ACC112 (cell line): ENCODE measurements around the gene MYO9B.

Experiments
- H2AFZ ChIP-seq: fragments of 200-600 bp; sonication (generic); one replicate; pipeline ENCODE4 v1.6.0; 2017; ENCODE audit warnings: antibody characterized with exemption, low read length; ENCODE audit not compliant: unreplicated experiment
- H3K27ac ChIP-seq: fragments of 200-600 bp; sonication (generic); 2 replicates; pipeline ENCODE4 v1.5.1; 2014; ENCODE audit warnings: low read depth, mild to moderate bottlenecking, antibody characterized with exemption, low read length, moderate library complexity
- H3K27me3 ChIP-seq: fragments of 200-600 bp; sonication (generic); 2 replicates; pipeline ENCODE4 v1.6.1; 2014; ENCODE audit warnings: mild to moderate bottlenecking, antibody characterized with exemption, low read length, moderate library complexity, mixed read lengths; ENCODE audit not compliant: insufficient read depth
- H3K36me3 ChIP-seq: fragments of 200-600 bp; sonication (generic); 2 replicates; pipeline ENCODE4 v1.6.1; 2016; ENCODE audit warnings: mild to moderate bottlenecking, antibody characterized with exemption, low read length, moderate library complexity, mixed read lengths; ENCODE audit not compliant: insufficient read depth
- H3K4me1 ChIP-seq: fragments of 200-600 bp; sonication (generic); one replicate; pipeline ENCODE4 v1.6.1; 2016; ENCODE audit warnings: low read length, mixed read lengths; ENCODE audit not compliant: insufficient read depth, unreplicated experiment, control insufficient read depth
- H3K4me3 ChIP-seq: fragments of 200-600 bp; sonication (generic); 2 replicates; pipeline ENCODE4 v1.5.1; 2014; ENCODE audit warnings: mild to moderate bottlenecking, low read depth, low read length
- H3K79me2 ChIP-seq: fragments of 200-600 bp; sonication (generic); one replicate; pipeline ENCODE4 v1.6.0; 2016; ENCODE audit warnings: low read length; ENCODE audit not compliant: control insufficient read depth, unreplicated experiment, insufficient read depth

MYO9B gene

DNA sequence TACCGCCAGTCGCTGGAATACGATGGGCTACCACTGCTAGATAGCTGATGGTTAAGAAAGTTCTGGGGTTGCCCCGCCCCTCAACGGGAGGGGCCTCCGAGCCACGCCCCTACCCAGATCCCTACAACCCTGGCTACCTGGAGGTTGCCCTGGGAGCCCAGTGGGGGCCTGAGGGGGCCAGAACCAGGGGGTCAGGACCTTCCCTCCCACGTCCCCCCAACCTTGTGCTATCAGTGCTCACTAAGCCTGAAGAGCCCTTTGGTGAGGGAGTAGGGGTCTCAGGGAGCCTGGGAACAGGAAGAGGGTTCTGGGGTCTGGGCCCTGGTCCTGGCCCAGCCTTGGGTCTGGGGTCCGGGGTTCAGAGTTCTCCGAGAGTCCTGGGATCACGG lies 159.3 kb downstream of the MYO9B start:
- Histone ChIP-seq H3K27ac (no peak overlapping the region), H3K79me2 (peaks cover 19% of the 10 kb centered on the region), H3K4me1 (peaks cover 10% of the 10 kb centered on the region), H3K4me3 (peak overlapping the region; percentile 90), H2AFZ (no peak overlapping the region), H3K27me3 (no peaks in the 10 kb centered on the region), H3K36me3 (no peaks in the 10 kb centered on the region)

DNA sequence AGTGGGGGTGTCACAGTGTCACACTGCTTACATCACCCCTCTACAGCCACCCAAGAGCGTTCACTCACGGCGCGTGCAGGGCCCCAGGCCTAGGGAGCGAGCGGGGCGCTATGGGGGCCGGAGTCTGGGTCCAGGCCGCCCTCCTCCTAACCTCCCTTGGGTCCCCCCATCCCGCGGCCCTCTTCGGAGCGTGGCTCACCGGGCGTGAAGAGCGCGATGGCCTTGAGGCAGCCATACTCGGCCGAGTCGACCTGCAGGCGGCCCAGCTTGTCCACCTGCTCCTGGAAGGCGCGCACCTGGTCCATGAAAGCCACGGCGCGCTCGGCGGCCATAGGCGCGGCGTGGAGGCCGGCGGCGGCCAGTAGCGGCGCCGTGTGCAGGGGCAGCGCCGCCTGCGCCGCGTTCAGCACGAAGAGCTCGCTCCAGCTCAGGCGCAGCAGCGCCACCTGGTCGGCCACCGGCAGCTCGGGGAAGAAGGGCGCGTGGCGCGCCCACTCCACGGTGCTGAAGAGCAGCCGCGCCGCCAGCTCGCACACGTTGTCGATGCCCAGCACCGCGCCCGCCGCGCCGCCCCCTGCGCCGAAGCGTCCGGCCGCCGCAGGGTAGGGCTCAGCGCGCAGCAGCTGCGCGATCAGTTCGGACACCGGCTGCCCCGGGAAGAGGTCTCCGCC lies 159.9 kb downstream of the MYO9B start:
- Histone ChIP-seq H3K4me1 (peaks cover 10% of the 10 kb centered on the region), H3K36me3 (no peaks in the 10 kb centered on the region), H3K79me2 (peaks cover 19% of the 10 kb centered on the region), H3K27me3 (no peaks in the 10 kb centered on the region), H3K4me3 (peak overlapping the region; percentile 90), H2AFZ (peak overlapping the region; percentile 74), H3K27ac (no peak overlapping the region)

DNA sequence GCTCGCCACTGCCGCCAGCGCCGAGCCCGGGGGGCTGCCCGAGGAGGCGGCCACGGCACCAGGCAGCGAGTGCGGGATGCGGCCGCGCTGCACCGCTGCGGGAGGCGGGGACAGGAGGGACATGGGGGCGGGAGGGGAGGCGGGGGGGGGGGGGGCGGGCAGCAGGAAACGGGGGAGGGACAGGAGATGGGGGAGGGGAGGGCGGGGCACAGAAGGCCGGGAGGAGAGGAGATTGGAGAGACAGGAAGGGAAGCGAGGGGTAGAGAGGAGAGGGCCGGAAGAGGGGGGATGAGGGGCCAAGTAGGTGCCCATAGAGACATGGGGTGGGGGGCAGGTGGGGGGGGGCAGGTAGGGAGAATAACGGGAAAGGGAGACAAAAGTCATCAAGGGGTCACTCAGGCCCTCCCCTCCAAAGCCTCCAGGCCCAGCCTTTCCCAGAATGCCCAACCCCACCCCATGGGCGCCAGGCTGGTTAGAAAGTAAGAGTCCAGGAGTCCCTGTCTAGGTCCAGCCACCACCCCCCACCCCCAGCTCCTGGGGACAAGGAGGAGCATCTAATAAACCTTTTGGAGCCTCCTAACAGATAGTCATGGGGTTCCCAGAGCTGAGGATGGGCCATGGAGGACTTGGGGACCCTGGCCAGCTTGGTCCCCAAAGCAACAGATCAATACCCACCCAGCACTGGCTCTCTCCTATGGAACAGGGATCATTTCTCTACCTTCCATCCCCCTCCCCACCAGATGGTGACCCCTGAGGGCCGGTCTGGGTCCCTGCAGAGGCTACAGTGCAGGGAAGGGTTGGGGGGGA lies 160.6 kb downstream of the MYO9B start:
- Histone ChIP-seq H2AFZ (no peak overlapping the region), H3K27me3 (no peaks in the 10 kb centered on the region), H3K4me1 (peaks cover 10% of the 10 kb centered on the region), H3K27ac (peak overlapping the region; percentile 23), H3K36me3 (no peaks in the 10 kb centered on the region), H3K4me3 (peak overlapping the region; percentile 90), H3K79me2 (peaks cover 21% of the 10 kb centered on the region)

DNA sequence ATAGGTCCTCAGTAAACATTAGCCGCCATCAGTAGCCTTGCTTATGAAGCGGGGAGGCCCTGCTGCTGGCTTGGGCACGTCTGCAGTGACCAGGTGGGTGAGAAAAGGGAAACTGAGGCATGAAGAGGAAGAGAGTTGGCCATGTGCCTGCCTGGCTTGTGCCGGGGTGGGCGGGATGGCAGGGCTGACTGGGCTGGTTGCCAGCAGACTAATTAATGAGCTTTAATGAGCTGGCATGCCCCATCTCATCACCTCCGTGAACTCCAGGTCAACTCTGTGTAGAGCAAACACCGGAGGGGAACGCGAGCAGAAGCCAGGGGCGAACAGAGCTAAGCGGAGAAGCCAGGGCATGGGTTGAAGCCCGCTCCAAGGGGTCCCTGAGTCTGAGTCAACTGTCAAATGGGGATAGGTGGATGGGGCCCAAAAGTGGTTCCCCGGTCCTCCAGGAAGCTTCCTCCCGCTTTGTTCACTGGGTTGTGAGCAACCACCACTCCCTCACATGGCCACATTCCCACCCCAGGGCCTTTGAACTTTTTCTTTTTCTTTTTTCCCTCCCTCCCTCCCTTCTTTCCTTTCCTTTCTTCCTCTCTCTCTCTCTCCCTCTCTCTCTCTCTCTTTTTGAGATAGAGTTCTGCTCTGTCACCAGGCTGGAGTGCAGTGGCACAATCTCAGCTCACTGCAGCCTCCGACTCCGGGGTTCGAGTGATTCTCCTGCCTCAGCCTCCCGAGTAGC lies 161.4 kb downstream of the MYO9B start:
- H3K27me3 ChIP-seq: no peaks in the 10 kb centered on the region
- H3K36me3 ChIP-seq: no peaks in the 10 kb centered on the region
- H3K4me1 ChIP-seq: peaks cover 10% of the 10 kb centered on the region
- no peak overlapping the region for H3K27ac ChIP-seq
- no peak overlapping the region for H3K4me3 ChIP-seq
- H2AFZ ChIP-seq: no peak overlapping the region
- H3K79me2 ChIP-seq: peaks cover 21% of the 10 kb centered on the region

DNA sequence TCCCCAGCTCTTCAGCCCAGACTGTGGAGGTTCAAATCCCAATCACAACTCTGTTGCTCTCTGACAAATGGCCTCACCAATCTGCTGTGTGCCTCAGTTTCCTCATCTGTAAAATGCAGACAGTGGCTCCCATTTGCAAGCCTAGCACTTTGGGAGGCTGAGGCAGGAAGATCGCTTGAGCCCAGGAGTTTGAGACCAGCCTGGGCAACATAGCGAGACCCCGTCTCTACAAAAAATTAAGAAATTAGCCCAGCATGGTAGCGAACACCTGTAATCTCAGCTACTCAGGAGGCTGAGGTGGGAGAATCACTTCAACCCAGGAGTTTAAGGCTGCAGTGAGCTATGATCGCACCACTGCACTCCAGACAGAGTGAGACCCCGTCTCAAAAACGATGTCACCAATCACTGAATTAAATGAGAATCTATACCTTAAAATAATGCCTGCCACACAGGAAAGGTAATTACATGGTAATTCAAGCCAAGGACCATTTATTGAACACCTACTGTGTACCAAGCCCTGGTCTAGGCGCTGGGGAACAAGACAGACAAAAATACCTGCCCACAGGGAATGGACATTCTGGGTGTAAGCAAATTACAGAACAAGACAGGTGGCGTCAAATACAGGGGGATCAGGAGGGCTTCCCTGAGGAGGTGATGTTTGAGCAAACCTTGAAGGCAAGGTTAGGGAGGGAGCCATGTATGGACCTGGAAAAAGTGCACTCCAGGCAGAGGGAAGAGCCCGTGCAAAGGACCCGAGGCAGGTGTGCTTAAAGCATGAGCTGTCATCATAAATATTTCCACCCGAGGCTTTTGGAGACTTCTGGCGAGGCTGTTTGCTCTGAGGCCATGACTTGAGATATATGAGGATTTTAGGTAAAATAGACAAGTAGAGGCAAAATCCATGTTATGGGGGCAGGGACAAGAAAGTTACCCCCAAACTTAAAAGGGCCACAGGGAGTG lies 162.4 kb downstream of the MYO9B start:
- Histone ChIP-seq H3K36me3 (no peaks in the 10 kb centered on the region), H3K27me3 (no peaks in the 10 kb centered on the region), H2AFZ (no peak overlapping the region), H3K4me3 (no peak overlapping the region), H3K4me1 (peaks cover 10% of the 10 kb centered on the region), H3K79me2 (peaks cover 25% of the 10 kb centered on the region), H3K27ac (no peak overlapping the region)

DNA sequence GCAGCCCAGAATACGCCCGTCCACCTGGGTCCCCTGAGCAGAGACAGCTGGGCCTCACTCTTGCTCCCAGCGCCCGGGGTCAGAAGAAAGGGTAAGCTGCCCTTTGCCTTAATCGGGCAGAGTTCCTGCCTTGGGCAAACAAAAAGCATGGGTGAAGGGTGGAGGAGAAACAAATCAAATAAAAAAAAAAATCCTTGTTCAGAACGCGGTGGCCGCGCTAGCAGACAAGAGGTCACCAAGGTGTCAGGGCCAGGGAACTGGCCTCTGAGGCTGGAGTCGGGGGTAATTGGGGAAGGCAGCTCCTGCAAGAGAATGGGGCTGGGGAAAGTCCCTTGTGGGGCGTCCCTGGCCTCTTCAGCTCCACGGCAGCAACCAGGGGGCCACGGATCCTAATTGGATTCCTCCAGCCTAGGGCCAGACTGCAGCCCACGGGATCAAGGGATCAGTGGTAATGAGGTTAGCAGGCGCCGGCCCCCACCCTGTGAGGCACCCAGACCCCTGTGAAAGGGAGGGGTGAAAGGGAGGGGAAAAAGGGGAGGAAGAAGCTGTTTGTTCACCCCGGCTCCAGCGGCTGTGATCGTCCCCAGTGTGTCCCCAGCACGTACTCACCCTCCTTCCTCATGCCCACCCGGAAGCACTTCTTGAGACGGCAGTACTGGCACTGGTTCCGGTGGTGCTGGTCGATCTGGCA lies 164.6 kb downstream of the MYO9B start:
- Histone ChIP-seq H3K4me3 (no peak overlapping the region), H3K27ac (no peak overlapping the region)

DNA sequence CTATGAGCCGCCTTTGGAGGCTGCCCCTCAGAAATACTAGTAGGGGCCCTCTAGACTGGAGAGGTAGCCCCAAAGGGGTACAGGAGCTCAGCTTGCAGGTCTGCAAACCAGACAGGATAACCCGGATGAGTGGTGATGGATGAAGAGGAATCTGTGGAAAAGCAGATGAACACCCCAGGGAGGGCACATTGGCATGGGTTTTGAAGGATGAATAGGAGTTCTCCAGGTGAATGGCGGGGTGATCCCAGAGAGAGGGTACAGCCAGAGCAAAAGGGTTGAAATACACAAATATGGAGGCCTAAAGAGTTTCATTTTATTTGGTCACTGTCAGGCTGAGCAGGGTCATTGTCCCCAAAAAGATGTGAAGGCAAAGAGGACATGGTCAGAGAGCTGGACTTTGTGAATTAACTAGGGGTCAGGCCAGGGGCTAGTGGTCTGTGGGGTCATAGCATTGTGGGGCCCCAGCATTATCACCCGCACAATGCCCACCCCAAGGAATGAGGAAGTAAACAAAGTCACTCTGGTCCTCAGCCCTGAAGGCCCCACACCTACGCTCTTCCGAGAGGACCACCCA lies 165.3 kb downstream of the MYO9B start:
- no peak overlapping the region for H3K27ac ChIP-seq
- no peak overlapping the region for H3K4me3 ChIP-seq
- H2AFZ ChIP-seq: no peak overlapping the region
- peaks cover 30% of the 10 kb centered on the region for H3K79me2 ChIP-seq
- H3K27me3 ChIP-seq: no peaks in the 10 kb centered on the region
- no peaks in the 10 kb centered on the region for H3K36me3 ChIP-seq
- H3K4me1 ChIP-seq: peaks cover 5% of the 10 kb centered on the region

More for the DNA sequence above, 164.6 kb downstream of the MYO9B start:
- H3K4me1 ChIP-seq: peaks cover 5% of the 10 kb centered on the region
- H3K27me3 ChIP-seq: no peaks in the 10 kb centered on the region
- peaks cover 30% of the 10 kb centered on the region for H3K79me2 ChIP-seq
- H2AFZ ChIP-seq: no peak overlapping the region
- H3K36me3 ChIP-seq: no peaks in the 10 kb centered on the region

DNA sequence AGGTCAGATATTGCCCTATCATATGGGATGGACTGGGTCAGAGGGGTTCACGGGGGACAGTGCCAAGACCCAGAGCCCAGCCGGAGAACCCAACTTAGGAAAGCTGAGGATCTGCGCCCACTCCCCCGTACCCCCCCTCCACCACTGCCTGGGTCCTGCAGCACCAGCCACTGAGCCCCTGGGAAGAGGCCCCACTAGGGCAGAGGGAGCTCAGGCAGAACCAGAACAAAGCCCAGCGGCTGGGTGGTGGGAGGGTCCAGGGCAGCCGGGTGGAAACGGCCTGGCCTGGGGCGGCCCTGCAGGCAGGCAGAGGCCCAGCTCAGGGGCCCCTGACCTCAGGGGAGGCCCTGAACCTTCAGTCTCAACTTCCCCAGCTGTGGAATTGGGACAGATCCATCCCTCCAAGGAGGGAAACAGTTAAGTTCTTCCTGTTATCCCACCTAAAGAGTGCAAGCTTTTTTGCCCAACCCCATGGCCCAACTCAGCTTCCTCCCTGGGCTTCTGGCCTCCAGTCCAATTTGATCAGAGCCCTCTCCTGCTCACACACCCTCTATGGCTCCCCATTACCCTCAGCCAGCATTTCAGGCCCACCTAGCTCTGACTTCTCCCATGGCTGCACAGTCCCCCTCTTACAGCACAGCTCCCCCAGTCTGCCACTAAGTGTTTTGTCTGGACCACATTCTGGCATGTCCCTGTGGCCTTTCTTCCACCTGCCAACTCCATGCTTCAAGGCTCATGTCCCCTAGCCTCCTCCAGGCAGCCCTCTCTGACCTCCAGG lies 167.0 kb downstream of the MYO9B start:
- Histone ChIP-seq H3K79me2 (peaks cover 30% of the 10 kb centered on the region), H3K27me3 (no peaks in the 10 kb centered on the region), H3K4me1 (peaks cover 8% of the 10 kb centered on the region), H3K36me3 (no peaks in the 10 kb centered on the region), H3K4me3 (no peak overlapping the region; the same call in 1 of the 2 replicates), H2AFZ (no peak overlapping the region), H3K27ac (no peak overlapping the region)

DNA sequence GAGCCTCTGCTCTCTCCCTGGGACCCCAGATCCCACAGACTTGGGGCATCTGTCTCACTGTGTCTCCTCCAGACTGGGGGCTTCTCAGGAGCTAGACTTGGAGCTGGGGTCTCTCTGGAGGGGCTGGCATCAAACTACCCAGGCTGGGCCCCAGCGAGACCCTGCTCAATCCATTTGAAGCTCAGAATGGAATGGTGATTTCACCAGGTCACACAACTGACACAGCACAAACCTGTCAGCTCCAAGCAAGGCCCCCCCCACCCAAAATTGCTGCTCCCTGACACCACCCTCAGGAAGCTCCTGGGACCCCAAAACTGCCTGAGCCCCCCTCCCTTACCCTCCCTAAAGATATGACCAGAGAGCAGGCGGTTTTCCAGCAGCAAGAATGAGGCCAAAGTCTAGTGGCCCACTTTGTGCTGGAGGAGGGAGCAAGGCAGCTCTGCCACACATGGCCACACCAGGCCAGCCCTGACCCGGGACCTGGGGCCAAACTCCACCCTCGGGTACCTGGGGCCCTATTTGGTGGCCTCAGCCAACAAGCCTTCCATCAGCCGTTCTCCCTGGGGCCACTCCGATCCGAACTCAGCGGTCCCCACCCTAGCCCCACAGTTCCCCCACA lies 167.7 kb downstream of the MYO9B start:
- Histone ChIP-seq H3K27me3 (no peaks in the 10 kb centered on the region), H3K4me1 (peaks cover 9% of the 10 kb centered on the region)

More for the DNA sequence above, 167.7 kb downstream of the MYO9B start:
- H3K4me3 ChIP-seq: peak overlapping the region; percentile 90
- H3K79me2 ChIP-seq: peaks cover 30% of the 10 kb centered on the region
- no peak overlapping the region for H2AFZ ChIP-seq
- no peaks in the 10 kb centered on the region for H3K36me3 ChIP-seq
- no peak overlapping the region for H3K27ac ChIP-seq
